T1000 (cell line): ENCODE results near the gene MECP2.

Experiments
- DNase-seq: peaks from one replicate; lab custom pipeline; 2025; ENCODE audit warnings: mixed read lengths; lab: John Stamatoyannopoulos, UW

Gene MECP2

GRCh38 chrX:154059729-154060245 is 37.7 kb downstream of the MECP2 start:
- no peak for DNase-seq

- no peak for DNase-seq
Observed at GRCh38 chrX:154059231-154059630, 38.3 kb downstream of the MECP2 start.

GRCh38 chrX:154058214-154058997 is 39.1 kb downstream of the MECP2 start:
- no peak for DNase-seq

- DNase-seq: no peak
Observed at GRCh38 chrX:154057791-154058190, 39.7 kb downstream of the MECP2 start.

GRCh38 chrX:154056770-154057241 is 40.7 kb downstream of the MECP2 start:
- DNase-seq: no peak

GRCh38 chrX:154051201-154051810 is 46.2 kb downstream of the MECP2 start:
- no peak for DNase-seq

GRCh38 chrX:154050113-154050495 is 47.4 kb downstream of the MECP2 start:
- no peak for DNase-seq

- DNase-seq: no peak
Observed at GRCh38 chrX:154049209-154050112, 48.1 kb downstream of the MECP2 start.

GRCh38 chrX:154048398-154048797 is 49.1 kb downstream of the MECP2 start:
- no peak for DNase-seq

- DNase-seq: no peak
Observed at GRCh38 chrX:154046940-154047610, 50.4 kb downstream of the MECP2 start.

- no peak for DNase-seq
Observed at GRCh38 chrX:154046031-154046781, 51.3 kb downstream of the MECP2 start.

GRCh38 chrX:154044091-154044490 is 53.4 kb downstream of the MECP2 start:
- DNase-seq: no peak

- DNase-seq: no peak
Observed at GRCh38 chrX:154043003-154043763, 54.3 kb downstream of the MECP2 start.

- DNase-seq: no peak
Observed at GRCh38 chrX:154040863-154041262, 56.7 kb downstream of the MECP2 start.

GRCh38 chrX:154040307-154040756 is 57.2 kb downstream of the MECP2 start:
- no peak for DNase-seq

GRCh38 chrX:154039577-154039976 is 57.9 kb downstream of the MECP2 start:
- no peak for DNase-seq

GRCh38 chrX:154038656-154039055 is 58.9 kb downstream of the MECP2 start:
- no peak for DNase-seq

GRCh38 chrX:154037754-154038153 is 59.8 kb downstream of the MECP2 start:
- DNase-seq: no peak

GRCh38 chrX:154036513-154036912 is 61.0 kb downstream of the MECP2 start:
- no peak for DNase-seq

- DNase-seq: no peak
Observed at GRCh38 chrX:154033848-154034247, 63.7 kb downstream of the MECP2 start.
